ENCODE data around the gene SYNE2.
"Not testable (repeated sequence)": the region's sequence is repeated elsewhere in the genome, so short reads cannot be mapped to it uniquely, and the experiment has no call there.

SYNE2 gene

GRCh38 chr14:64110802-64111201, 258.0 kb downstream of the SYNE2 start:
- TF ChIP-seq CTCF (IDR thresholded peaks at IDR 0.05; ENCODE audit: control insufficient read depth, insufficient read depth, low read depth, low read length, missing control alignments) = no peak
- H3K4me3 ChIP-seq (ENCODE audit: control insufficient read depth, low read depth, low read length) = no peak overlapping the region
- no peak for DNase-seq (ENCODE audit: low read depth)

GRCh38 chr14:64112867-64113678, 260.3 kb downstream of the SYNE2 start:
- no peak for DNase-seq (ENCODE audit: low read depth)
- TF ChIP-seq CTCF (IDR thresholded peaks at IDR 0.05; ENCODE audit: control insufficient read depth, insufficient read depth, low read depth, low read length, missing control alignments) = no peak

GRCh38 chr14:64114166-64114565, 261.4 kb downstream of the SYNE2 start:
- no peak for DNase-seq (ENCODE audit: low read depth)
- TF ChIP-seq CTCF (IDR thresholded peaks at IDR 0.05; ENCODE audit: control insufficient read depth, insufficient read depth, low read depth, low read length, missing control alignments) = no peak
- no peak overlapping the region for H3K4me3 ChIP-seq (ENCODE audit: control insufficient read depth, low read depth, low read length)

More at GRCh38 chr14:64112867-64113678, 260.3 kb downstream of the SYNE2 start:
- no peak overlapping the region for H3K4me3 ChIP-seq (ENCODE audit: control insufficient read depth, low read depth, low read length)

- DNase-seq (ENCODE audit: low read depth) = no peak
- no peak overlapping the region for H3K4me3 ChIP-seq (ENCODE audit: control insufficient read depth, low read depth, low read length)
These were observed 262.0 kb downstream of the SYNE2 start for GRCh38 chr14:64114796-64115195.

GRCh38 chr14:64115401-64115800, 262.6 kb downstream of the SYNE2 start:
- no peak for DNase-seq (ENCODE audit: low read depth)
- H3K4me3 ChIP-seq (ENCODE audit: control insufficient read depth, low read depth, low read length) = no peak overlapping the region
- TF ChIP-seq CTCF (IDR thresholded peaks at IDR 0.05; ENCODE audit: control insufficient read depth, insufficient read depth, low read depth, low read length, missing control alignments) = no peak

More at GRCh38 chr14:64114796-64115195, 262.0 kb downstream of the SYNE2 start:
- no peak for TF ChIP-seq CTCF (IDR thresholded peaks at IDR 0.05; ENCODE audit: control insufficient read depth, insufficient read depth, low read depth, low read length, missing control alignments)

- H3K4me3 ChIP-seq (ENCODE audit: control insufficient read depth, low read depth, low read length) = no peak overlapping the region
- peak; percentile 35 for TF ChIP-seq CTCF (IDR thresholded peaks at IDR 0.05; ENCODE audit: control insufficient read depth, insufficient read depth, low read depth, low read length, missing control alignments)
- DNase-seq (ENCODE audit: low read depth) = peak; percentile 68
These were observed 265.0 kb downstream of the SYNE2 start for GRCh38 chr14:64117671-64118402.

- DNase-seq (ENCODE audit: low read depth); H3K4me3 ChIP-seq (ENCODE audit: control insufficient read depth, low read depth, low read length): not testable (repeated sequence)
These were observed 265.6 kb downstream of the SYNE2 start for GRCh38 chr14:64118403-64118742.

Measured in AG09309 (cell line).